Measurements from ENCODE around the gene TLE2.

DNA sequence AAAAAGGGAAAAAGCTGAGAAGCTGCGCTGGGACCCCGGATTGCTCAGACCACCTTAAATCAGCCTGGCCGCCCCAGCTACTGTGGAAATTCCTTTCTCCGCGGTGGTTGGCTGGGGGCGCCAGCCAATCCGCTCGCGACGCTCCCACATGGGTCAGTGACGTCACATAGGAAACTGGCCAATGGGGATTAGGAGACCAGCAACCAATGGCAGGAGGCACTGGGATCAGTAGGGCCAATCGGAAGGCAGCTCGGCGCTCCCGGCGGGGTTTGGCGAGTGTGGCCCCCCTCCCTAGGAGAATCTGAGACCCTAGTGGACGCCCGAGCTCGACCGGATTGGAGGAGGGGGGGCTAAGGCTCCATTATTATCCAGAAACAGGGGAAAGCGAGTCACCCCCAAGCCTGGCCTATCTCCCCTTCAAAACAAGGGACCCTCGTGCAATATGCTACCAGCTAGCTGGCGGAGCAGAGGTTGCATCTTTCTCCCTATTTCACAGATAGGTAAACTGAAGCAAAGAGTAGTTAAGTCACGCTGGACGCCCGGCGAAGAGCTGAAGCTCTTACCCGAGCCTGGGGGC, 6.5 kb upstream of the TLE2 start:
- TF ChIP-seq, protein P1, sequence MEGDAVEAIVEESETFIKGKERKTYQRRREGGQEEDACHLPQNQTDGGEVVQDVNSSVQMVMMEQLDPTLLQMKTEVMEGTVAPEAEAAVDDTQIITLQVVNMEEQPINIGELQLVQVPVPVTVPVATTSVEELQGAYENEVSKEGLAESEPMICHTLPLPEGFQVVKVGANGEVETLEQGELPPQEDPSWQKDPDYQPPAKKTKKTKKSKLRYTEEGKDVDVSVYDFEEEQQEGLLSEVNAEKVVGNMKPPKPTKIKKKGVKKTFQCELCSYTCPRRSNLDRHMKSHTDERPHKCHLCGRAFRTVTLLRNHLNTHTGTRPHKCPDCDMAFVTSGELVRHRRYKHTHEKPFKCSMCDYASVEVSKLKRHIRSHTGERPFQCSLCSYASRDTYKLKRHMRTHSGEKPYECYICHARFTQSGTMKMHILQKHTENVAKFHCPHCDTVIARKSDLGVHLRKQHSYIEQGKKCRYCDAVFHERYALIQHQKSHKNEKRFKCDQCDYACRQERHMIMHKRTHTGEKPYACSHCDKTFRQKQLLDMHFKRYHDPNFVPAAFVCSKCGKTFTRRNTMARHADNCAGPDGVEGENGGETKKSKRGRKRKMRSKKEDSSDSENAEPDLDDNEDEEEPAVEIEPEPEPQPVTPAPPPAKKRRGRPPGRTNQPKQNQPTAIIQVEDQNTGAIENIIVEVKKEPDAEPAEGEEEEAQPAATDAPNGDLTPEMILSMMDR (IDR thresholded peaks at IDR 0.05) = no peak
- TF ChIP-seq POLR2A (IDR thresholded peaks at IDR 0.05) = peak in 1 of 2 donors; percentile 61

Data from thyroid gland (tissue), 4 donors.